SK-N-MC (cell line): ENCODE data around the gene DOK5.

ENCODE experiments used
- DNase-seq: peaks from one replicate; pipeline ENCODE4 v3.0.0-alpha.2; 2011; ENCODE audit warnings: low read depth, low spot score
- H3K27ac ChIP-seq: fragments of 200-600 bp; sonication (generic); 2 replicates; pipeline ENCODE4 v1.5.1; 2016; ENCODE audit warnings: mixed run types
- H3K36me3 ChIP-seq: fragments of 200-600 bp; sonication (generic); 2 replicates; pipeline ENCODE4 v1.6.1; 2017; ENCODE audit warnings: antibody characterized with exemption, low read length, mixed read lengths; ENCODE audit not compliant: insufficient read depth
- H3K4me3 ChIP-seq: fragments of 200-600 bp; sonication (generic); 2 replicates; pipeline ENCODE4 v1.5.1; 2016
- H3K9ac ChIP-seq: fragments of 200-600 bp; sonication (generic); 2 replicates; pipeline ENCODE4 v1.8.0; 2017; ENCODE audit warnings: mixed run types, mixed read lengths; ENCODE audit not compliant: insufficient read length
- H3K9me3 ChIP-seq: fragments of 200-600 bp; sonication (generic); 2 replicates; pipeline ENCODE4 v1.6.1; 2017; ENCODE audit warnings: low read depth, mild to moderate bottlenecking, antibody characterized with exemption, low read length, moderate library complexity, mixed read lengths
- EZH2 ChIP-seq: fragments of 200-600 bp; sonication (generic); IDR thresholded peaks from one replicate; pipeline ENCODE4 v1.6.1; 2017; ENCODE audit warnings: antibody characterized with exemption
- FOXP2 ChIP-seq: optimal IDR thresholded peaks from 2 replicates; pipeline ENCODE3; 2011; ENCODE audit warnings: mild to moderate bottlenecking, moderate library complexity; ENCODE audit not compliant: insufficient read depth; ENCODE audit errors: extremely low read length, control extremely low read depth
- POLR2AphosphoS5 ChIP-seq: IDR thresholded peaks from 2 replicates; pipeline ENCODE4 v1.6.1; 2012; ENCODE audit warnings: mild to moderate bottlenecking, low read depth, low read length, borderline replicate concordance

Gene DOK5

GRCh38 chr20:54690323-54690722 is 214.9 kb downstream of the DOK5 start:
- DNase-seq, result no peak
- Histone ChIP-seq H3K36me3 (no peaks in the 10 kb centered on the region), H3K4me3 (no peak overlapping the region), H3K9ac (no peak overlapping the region), H3K9me3 (no peaks in the 10 kb centered on the region), H3K27ac (no peak overlapping the region)
- TF ChIP-seq POLR2AphosphoS5 (no peak), EZH2 (no peak), FOXP2 (no peak)

GRCh38 chr20:54691327-54691726 is 215.9 kb downstream of the DOK5 start:
- no peak overlapping the region for H3K27ac ChIP-seq
- H3K9me3 ChIP-seq, result no peaks in the 10 kb centered on the region
- no peak for DNase-seq
- TF ChIP-seq POLR2AphosphoS5 (no peak), EZH2 (no peak), FOXP2 (no peak)
- H3K9ac ChIP-seq, result no peak overlapping the region
- no peaks in the 10 kb centered on the region for H3K36me3 ChIP-seq
- H3K4me3 ChIP-seq, result no peak overlapping the region

GRCh38 chr20:54692168-54692887 is 216.9 kb downstream of the DOK5 start:
- Histone ChIP-seq H3K9ac (no peak overlapping the region), H3K27ac (no peak overlapping the region), H3K4me3 (no peak overlapping the region), H3K36me3 (no peaks in the 10 kb centered on the region), H3K9me3 (no peaks in the 10 kb centered on the region)
- TF ChIP-seq EZH2 (no peak), FOXP2 (no peak), POLR2AphosphoS5 (no peak)
- DNase-seq, result no peak

- Histone ChIP-seq H3K4me3 (no peak overlapping the region), H3K36me3 (no peaks in the 10 kb centered on the region), H3K27ac (no peak overlapping the region), H3K9me3 (no peaks in the 10 kb centered on the region), H3K9ac (no peak overlapping the region)
- no peak for TF ChIP-seq FOXP2
- TF ChIP-seq EZH2, result no peak
- TF ChIP-seq POLR2AphosphoS5, result no peak
- DNase-seq, result no peak
Measured at GRCh38 chr20:54694516-54694915, 219.1 kb downstream of the DOK5 start.

- no peaks in the 10 kb centered on the region for H3K36me3 ChIP-seq
- DNase-seq, result no peak
- no peak for TF ChIP-seq POLR2AphosphoS5
- TF ChIP-seq FOXP2, result no peak
- no peak for TF ChIP-seq EZH2
- H3K9me3 ChIP-seq, result no peaks in the 10 kb centered on the region
- H3K9ac ChIP-seq, result no peak overlapping the region
- no peak overlapping the region for H3K27ac ChIP-seq
- H3K4me3 ChIP-seq, result no peak overlapping the region
Measured at GRCh38 chr20:54698373-54698772, 223.0 kb downstream of the DOK5 start.
